ENCODE results near the gene CMTM3.
"Not testable (repeated sequence)": the region's sequence is repeated elsewhere in the genome, so short reads cannot be mapped to it uniquely, and the experiment has no call there.

The CMTM3 gene

DNA sequence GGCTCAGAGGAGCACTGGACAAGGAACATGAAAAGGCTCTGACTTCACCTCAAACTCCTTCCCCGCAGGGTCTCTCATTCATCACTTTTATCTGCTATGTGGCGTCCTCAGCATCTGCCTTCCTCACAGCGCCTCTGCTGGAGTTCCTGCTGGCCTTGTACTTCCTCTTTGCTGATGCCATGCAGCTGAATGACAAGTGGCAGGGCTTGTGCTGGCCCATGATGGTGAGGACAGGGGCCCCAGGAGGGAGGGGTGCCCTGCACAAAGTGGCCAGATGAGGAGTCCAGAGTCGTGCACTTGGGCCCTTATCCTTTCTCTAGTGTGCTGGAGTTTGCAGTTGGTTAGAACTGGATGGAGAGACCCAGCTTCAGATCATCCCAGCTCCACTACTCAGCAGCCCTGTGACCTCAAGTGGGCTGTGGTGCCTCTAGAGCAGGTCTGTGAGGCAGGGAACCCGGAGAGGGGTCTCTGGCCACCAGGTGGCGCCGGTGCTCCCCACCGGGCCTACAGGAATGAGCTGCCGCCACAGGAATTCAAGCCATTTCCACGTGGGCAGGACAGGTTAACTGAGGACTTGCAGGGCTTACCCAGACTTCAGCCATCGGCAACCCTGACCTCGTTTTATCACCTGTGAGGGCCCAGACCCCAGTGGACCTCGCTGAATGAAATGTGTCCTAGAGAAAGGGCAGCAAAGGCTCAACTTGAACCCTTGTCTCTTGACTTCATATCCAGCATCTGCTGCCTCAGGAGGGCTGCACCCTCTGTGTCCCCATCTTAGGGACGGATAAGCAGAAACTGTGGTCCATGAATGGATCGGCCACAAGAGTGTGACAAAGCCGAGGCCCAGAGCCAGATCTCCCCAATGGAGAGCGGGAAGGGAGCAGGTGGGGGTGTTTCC lies 4.0 kb downstream of the CMTM3 start:
- DNase-seq (ENCODE audit: insufficient read length, low spot score) = peak; percentile 93
- FAIRE-seq = peak; percentile 71

DNA sequence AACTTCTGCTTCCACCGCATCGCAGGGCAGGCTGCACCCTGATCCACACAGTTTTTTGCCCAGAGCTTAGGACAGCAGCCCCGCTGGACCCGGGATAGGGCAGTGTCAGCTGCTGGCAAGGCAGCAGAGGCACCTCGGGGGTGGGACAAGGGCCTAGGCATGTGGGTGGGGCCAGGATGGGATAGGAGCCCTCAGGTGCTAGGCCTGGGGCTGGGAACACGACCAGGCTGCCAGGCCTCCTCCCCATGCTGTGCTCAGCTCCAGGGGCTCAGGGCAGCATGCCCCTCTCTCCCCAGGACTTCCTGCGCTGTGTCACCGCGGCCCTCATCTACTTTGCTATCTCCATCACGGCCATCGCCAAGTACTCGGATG lies 4.6 kb downstream of the CMTM3 start:
- FAIRE-seq (no peak), DNase-seq (ENCODE audit: insufficient read length, low spot score) (no peak)

- FAIRE-seq = no peak
Measured at GRCh38 chr16:66610111-66610820, 5.8 kb downstream of the CMTM3 start.

DNA sequence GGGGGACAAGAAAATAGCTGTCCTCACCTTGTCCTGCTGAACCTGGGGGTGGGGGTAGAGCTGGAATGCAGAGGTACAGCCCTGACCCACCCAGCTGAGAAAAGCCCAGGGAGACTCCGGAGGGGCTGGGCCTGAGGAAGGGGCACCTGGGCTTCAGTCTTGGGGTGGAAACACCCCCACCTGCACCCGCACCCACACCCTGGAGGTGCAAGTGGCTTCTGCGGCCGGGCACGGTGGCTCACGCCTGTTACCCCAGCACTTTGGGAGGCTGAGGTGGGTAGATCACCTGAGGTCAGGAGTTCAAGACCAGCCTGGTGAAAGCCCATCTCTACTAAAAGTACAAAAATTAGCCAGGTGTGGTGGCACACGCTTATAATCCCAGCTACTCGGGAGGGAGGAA lies 7.4 kb downstream of the CMTM3 start:
- DNase-seq (ENCODE audit: insufficient read length, low spot score); FAIRE-seq: not testable (repeated sequence)

More at GRCh38 chr16:66610111-66610820, 5.8 kb downstream of the CMTM3 start:
- no peak for DNase-seq (ENCODE audit: insufficient read length, low spot score)

GRCh38 chr16:66612422-66612821 lies 7.9 kb downstream of the CMTM3 start:
- DNase-seq (ENCODE audit: insufficient read length, low spot score) = no peak
- no peak for FAIRE-seq

GRCh38 chr16:66614161-66614802 lies 9.8 kb downstream of the CMTM3 start:
- no peak for DNase-seq (ENCODE audit: insufficient read length, low spot score)
- no peak for FAIRE-seq

- no peak for DNase-seq (ENCODE audit: insufficient read length, low spot score)
- no peak for FAIRE-seq
Measured at GRCh38 chr16:66616169-66616568, 11.7 kb downstream of the CMTM3 start.

DNA sequence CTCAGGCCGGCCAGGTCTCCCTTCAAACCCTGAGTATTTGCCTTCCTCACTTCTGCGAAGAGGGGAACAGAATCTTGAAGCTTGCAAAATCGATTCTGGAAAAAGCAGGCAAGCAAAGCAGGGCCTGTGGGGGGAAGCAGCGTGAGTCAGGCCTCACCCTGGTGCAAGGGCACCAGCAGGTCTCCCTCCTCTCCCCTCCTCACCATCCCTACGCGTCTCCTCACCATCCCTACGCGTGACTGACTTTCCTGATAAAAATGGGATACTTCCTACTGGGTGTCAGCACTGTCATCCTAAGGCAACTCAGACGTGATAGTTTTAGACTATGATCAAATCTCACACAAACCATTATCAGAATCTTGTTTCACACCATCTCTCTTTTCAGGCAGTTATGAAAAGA lies 12.1 kb downstream of the CMTM3 start:
- FAIRE-seq (no peak), DNase-seq (ENCODE audit: insufficient read length, low spot score) (no peak)

DNA sequence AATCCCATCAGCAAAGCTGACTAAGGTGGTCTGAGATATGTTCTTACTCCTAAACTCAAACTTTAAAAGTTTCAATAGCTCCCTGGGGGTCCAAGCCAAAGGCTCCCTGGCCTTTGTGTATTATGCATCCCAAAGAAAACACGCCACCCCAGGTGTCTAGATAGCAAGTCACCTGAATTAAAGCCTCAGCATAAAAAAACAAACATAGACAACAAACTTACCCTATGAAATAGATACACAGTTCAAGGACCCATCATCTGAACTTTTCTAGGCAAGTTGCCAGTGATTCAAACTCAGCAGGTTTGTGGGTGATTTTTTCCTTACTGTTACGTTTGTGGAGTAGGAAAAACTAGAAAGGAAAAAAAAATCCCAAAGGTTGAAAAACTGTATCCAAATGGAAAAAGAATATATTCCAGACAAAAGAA lies 12.5 kb downstream of the CMTM3 start:
- DNase-seq (ENCODE audit: insufficient read length, low spot score) (no peak), FAIRE-seq (no peak)

DNA sequence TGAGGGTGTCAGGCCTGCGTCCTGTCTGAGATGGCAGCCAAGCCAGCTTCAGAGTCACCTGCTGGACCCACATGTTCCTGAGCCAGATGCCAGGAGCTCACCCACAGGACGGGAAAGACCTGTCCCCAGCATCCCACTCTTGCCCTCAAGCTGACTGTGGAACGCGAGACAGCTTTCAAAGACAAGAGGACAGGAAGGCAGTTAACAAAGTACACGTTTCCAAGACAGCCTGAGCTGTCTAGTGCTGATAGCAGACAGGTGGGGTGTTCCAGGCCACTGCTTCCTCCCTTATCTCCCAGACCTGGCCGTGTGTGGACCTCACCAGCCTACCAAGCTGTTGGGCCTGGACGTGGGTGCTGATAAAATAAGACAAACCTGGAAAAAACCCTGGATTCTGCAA lies 13.2 kb downstream of the CMTM3 start:
- DNase-seq (ENCODE audit: insufficient read length, low spot score) = no peak
- no peak for FAIRE-seq

DNA sequence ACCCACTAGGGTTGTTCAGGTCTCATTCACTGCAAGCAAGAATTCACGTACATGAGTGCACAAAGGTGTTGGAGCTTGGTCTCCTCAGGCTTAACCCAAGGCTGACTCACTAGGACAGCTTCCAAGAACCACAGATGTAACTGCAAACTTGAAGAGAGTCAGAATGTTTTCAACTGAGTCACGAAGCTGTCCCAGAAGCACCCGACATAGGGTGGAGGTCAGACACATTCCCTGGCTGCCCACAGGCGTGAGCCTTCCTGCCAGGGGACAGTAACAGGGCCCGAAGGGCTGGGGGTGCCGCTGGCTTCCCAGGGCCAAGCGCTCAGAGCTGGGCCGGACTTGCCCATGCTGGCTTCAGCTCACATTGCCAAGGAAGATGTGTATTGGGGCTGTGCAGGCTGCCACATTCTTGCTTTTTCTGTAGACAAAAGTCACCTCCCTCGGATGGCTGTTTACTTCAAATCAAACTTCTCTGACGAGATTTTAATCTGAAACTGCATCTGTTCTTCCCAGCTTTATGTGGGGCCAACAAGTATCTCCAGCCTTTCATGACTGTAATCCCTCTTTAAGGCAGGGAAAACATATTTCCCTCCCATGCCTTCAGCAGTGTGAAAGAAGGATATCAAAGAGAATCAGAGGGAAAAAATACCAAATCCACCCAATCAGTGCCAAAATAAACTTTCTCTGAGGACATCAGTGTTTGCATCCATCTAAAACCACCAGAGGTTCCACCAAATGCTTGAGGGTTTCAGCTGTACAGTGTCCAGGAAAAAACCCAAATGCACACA lies 14.3 kb downstream of the CMTM3 start:
- no peak for FAIRE-seq
- no peak for DNase-seq (ENCODE audit: insufficient read length, low spot score)

- no peak for FAIRE-seq
- DNase-seq (ENCODE audit: insufficient read length, low spot score) = no peak
Measured at GRCh38 chr16:66619534-66620428, 15.3 kb downstream of the CMTM3 start.

GRCh38 chr16:66620429-66620795 lies 15.9 kb downstream of the CMTM3 start:
- no peak for FAIRE-seq

GRCh38 chr16:66621973-66622372 lies 17.5 kb downstream of the CMTM3 start:
- no peak for FAIRE-seq

More at GRCh38 chr16:66620429-66620795, 15.9 kb downstream of the CMTM3 start:
- no peak for DNase-seq (ENCODE audit: insufficient read length, low spot score)

DNA sequence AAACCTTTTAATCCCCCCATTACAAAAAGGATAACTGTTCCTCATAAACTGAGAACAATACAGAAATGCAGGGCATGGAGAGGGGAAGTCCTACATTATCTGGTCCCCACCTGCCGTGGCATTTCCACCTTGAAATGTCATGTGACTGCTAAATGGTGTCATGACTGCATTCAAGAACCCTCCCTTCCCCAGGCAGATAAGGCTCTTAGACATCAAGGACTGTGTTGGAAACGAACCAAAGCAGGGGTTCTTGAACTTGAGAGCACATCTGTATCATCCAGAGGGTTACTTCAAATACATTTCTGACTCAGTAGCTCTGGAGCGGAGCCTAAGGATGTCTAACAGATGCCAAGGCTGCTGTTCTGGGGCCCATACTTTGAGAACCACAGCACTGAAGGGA lies 18.4 kb downstream of the CMTM3 start:
- DNase-seq (ENCODE audit: insufficient read length, low spot score) = no peak
- no peak for FAIRE-seq

More at GRCh38 chr16:66621973-66622372, 17.5 kb downstream of the CMTM3 start:
- no peak for DNase-seq (ENCODE audit: insufficient read length, low spot score)

- DNase-seq (ENCODE audit: insufficient read length, low spot score) = no peak
- no peak for FAIRE-seq
Measured at GRCh38 chr16:66623755-66624154, 19.3 kb downstream of the CMTM3 start.

GRCh38 chr16:66627611-66628378 lies 23.3 kb downstream of the CMTM3 start:
- not testable (repeated sequence) for FAIRE-seq; DNase-seq (ENCODE audit: insufficient read length, low spot score)

GRCh38 chr16:66629856-66630255 lies 25.4 kb downstream of the CMTM3 start:
- FAIRE-seq = no peak
- DNase-seq (ENCODE audit: insufficient read length, low spot score) = no peak
